IPS DF 4.7 (cell line): ENCODE data around the gene C18orf54.
"Not testable (repeated sequence)": the region's sequence is repeated elsewhere in the genome, so short reads cannot be mapped to it uniquely, and the experiment has no call there.

Source experiments
- DNase-seq: peaks from one replicate; pipeline ENCODE4 v3.0.0-alpha.2; 2013; ENCODE audit warnings: low spot score; ENCODE audit errors: extremely low read depth

Gene C18orf54

GRCh38 chr18:54357660-54358494 is at the start of gene C18orf54, which contains the start of gene STARD6:
TSS of gene C18orf54 (plus strand) at chr18:54357906. CDS start at chr18:54360573, 2,667 bp downstream.
TSS of gene STARD6 (minus strand) at chr18:54357858. CDS start at chr18:54354573, 3,285 bp downstream.
- DNase-seq: peak; percentile 74

GRCh38 chr18:54309564-54309963 is 48.1 kb upstream of the C18orf54 start:
- DNase-seq: not testable (repeated sequence)

- DNase-seq: no peak
These were observed 41.5 kb upstream of the C18orf54 start for GRCh38 chr18:54316071-54316820.

DNA sequence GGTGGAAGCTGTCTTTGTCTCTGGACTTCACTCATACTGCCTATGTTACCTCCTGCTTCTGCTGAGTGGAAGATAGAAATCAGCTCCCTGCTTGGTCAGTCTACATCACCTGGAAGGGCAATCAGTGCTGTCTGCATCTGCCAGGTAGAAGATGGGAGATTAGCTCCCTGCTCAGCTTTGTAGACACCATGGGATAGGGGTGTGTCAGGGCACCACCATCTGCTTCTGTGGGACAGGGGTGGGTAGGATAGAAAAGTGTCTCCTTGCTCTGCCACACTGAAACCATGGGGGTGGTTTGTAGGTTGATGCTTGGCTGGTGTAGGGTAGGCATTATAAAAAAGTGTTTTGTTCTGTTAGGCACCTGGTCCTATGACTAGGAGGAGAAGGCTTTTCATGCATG is 34.1 kb upstream of the C18orf54 start:
- DNase-seq: no peak

DNA sequence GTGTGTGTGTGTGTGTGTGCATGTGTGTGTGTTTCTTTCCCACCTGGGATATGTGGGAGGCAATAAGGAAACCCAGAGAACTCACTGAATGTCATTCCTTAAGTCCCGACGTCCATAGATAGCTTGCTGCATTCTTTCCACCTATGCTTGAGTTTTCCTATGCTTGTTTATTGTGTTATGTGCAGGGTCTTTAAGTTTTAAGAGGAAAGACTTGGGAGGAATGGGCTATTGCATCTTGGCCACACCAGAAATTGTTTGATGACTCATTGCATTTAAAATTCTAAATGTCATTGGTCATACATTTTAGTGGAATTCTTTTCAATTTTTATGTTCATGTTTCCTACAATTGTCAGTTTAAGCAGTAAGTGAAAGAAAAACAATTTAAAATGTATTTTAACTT is 33.7 kb upstream of the C18orf54 start:
- no peak for DNase-seq

GRCh38 chr18:54327818-54328217 is 29.9 kb upstream of the C18orf54 start:
- no peak for DNase-seq

GRCh38 chr18:54329787-54330186 is 27.9 kb upstream of the C18orf54 start:
- no peak for DNase-seq

DNA sequence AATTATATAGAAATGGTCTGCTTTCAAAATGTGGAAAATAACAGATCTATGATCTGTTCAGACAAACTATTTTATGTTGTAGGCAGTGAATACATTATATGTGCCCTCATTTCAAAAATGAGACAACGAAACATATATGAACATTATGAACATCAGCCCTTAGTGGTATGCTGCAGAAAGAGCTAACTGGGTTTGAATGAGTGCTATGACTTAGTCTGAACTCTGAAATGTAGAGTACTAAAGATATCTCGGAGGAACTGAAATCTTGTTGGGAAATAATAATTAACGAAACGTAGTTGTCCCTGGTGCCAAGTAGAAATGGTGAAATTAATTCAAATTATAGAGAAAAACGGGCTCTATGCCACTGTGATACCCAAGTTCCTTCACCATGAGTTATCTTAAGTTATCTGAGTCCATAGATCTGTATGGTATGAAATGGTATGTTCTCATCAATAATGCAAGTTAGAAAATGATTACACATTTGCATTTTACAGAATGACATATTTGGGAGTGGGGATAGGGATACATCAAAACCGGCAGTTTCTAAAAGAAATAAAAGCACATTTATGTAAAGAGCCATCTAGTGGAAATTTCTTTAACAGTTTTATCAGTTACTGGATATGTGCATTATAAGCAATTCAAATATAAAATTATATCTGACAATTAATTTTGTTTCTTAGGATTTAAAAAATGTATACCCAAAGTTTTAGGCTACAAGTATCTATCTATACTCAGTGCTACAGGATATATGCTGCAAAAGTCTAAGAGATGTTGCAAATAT is 26.7 kb upstream of the C18orf54 start:
- DNase-seq: no peak

DNA sequence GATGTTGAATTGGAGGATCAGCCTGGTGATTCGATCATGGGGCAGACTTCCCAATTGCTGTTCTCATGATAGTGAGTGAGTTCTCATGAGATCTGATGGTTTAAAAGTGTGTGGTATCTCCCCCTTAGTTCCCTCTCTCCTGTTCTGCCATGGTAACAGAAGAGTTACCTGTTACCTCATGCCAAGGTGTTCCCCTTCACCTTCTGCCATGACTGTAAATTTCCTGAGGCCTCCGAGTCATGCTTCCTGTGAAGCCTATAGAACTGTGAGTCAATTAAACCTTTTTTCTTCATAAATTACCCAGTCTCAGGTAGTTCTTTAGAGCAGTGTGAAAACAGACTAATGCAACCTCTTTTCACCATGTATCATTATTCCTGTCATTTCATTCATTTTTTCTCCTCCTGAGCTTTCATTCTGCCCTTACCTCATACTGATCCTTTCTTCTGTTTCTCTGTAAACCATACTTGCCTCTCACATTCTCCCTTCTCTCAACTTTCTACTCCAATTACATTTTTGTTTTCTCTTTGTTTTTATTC is 22.0 kb upstream of the C18orf54 start:
- DNase-seq: no peak

GRCh38 chr18:54338230-54338629 is 19.5 kb upstream of the C18orf54 start:
- no peak for DNase-seq

DNA sequence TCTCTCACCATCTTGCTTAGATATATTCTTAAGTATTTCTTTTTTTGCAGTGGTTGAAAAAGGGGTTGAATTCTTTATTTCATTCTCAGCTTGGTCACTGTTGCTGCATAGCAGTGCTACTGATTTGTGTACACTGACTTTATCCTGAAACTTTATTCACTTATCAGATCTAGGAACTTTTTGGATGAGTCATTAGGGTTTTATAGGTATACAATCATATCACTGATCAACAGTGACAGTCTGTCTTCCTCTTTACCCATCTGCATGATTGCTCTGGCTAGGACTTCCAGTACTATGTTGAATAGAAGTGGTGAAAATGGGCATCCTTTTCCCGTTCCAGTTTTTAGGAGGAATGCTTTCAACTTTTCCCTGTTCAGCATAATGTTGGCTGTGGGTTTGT is 6.5 kb upstream of the C18orf54 start:
- DNase-seq: no peak

- no peak for DNase-seq
These were observed 535 bp upstream of the C18orf54 start for GRCh38 chr18:54357082-54357659.

GRCh38 chr18:54358495-54359040 is 862 bp downstream of the C18orf54 start:
- no peak for DNase-seq

DNA sequence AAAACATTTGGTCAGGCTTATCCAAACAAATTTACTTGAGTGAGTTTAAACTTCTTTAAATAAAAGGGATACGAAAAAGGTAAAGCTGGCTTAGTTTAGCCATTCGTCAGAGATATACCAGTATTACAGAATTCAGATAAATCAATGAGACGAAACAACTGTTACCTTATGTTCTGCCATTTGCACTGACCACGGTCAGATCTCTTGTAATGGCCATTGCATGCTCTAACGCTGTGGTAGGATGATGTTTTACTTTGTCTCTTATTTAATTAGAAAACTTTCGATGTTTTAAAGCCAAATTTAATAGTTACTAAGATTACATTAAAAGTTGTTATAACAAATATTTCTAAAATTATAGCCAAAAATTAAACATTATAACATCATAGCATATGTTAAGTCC is 1.5 kb downstream of the C18orf54 start:
- no peak for DNase-seq

DNA sequence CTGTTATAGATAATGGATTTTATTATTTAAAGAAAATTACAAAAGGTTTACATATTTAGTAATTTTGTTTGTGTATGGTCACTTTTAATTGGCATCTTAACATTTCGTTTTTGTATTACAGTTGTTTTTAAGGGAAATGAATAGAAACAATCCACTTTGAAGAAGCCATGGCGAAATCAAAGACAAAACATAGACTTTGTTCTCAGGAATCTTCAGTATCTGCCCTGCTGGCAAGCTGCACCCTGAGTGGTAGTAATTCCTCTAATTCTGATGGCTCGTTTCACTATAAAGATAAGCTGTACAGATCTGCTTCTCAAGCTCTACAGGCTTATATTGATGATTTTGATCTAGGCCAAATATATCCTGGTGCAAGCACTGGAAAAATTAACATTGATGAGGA is 2.7 kb downstream of the C18orf54 start:
- no peak for DNase-seq

DNA sequence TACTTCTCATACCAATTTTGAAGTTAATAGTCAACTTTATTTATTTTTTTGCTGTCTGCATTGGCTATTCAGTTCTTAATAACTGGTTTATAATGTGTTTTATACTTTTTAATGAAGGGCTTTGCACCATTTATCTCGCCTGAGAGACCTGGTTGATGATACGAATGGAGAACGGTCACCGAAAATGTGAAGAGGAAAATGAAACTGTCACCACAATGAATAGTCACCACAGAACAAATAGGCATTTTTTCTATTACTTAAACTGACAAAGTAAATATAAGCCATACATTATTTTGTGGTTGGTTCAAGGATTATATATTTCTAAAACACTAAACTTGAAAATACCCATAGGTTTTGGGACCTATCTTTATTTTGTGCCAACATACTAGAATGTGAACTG is 20.4 kb downstream of the C18orf54 start:
- DNase-seq: no peak

- no peak for DNase-seq
These were observed 23.9 kb downstream of the C18orf54 start for GRCh38 chr18:54381640-54382039.

DNA sequence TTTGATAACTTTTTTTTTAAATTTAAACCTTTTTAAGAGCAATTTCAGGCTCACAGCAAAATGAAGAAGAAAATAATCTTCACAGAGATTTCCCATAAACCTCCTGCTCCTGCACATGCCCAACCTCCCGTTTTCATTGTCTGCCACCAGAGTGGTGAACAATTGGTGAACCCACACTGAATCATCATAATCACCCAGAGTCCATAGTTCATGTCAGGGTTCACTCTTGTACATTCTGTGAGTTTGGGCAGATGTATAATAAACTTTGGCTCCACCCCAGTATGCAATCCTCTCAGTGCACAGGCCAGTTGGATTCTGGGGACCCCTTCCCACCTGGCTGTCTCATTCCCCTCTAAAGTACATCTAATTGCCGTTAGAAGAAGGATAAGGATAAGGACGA is 24.4 kb downstream of the C18orf54 start:
- DNase-seq: no peak

- no peak for DNase-seq
These were observed 25.1 kb downstream of the C18orf54 start for GRCh38 chr18:54382733-54383252.

- DNase-seq: no peak
These were observed 28.3 kb downstream of the C18orf54 start for GRCh38 chr18:54386043-54386442.
